KMS-11 (cell line): ENCODE results near the gene MSH3.
"Not testable (repeated sequence)": the region's sequence is repeated elsewhere in the genome, so short reads cannot be mapped to it uniquely, and the experiment has no call there.

ENCODE experiments used
- H2AFZ ChIP-seq: fragments of 200-600 bp; sonication (generic); 2 replicates; pipeline ENCODE4 v1.6.1; 2016; ENCODE audit warnings: antibody characterized with exemption, mixed run types, low read depth
- H3K27ac ChIP-seq: fragments of 200-600 bp; sonication (generic); 2 replicates; pipeline ENCODE4 v1.6.1; 2016; ENCODE audit warnings: mild to moderate bottlenecking, mixed run types
- H3K27me3 ChIP-seq: fragments of 200-600 bp; sonication (generic); 2 replicates; pipeline ENCODE4 v1.6.1; 2017; ENCODE audit warnings: mild to moderate bottlenecking, low read depth, mixed run types, moderate library complexity; ENCODE audit not compliant: insufficient read depth
- H3K36me3 ChIP-seq: fragments of 200-600 bp; sonication (generic); 2 replicates; pipeline ENCODE4 v1.6.1; 2017; ENCODE audit warnings: mild to moderate bottlenecking, mixed run types; ENCODE audit not compliant: insufficient read depth
- H3K4me1 ChIP-seq: fragments of 200-600 bp; sonication (generic); 2 replicates; pipeline ENCODE4 v1.6.1; 2016; ENCODE audit warnings: mild to moderate bottlenecking, low read depth, mixed run types; ENCODE audit not compliant: poor library complexity, severe bottlenecking
- H3K4me2 ChIP-seq: fragments of 200-600 bp; sonication (generic); 2 replicates; pipeline ENCODE4 v1.7.0; 2016; ENCODE audit warnings: mild to moderate bottlenecking, mixed run types
- H3K4me3 ChIP-seq: fragments of 200-600 bp; sonication (generic); IDR thresholded peaks from 2 replicates; pipeline ENCODE4 v1.6.1; 2017; ENCODE audit warnings: low read depth, low read length, mixed read lengths; ENCODE audit not compliant: insufficient read depth
- H3K79me2 ChIP-seq: fragments of 200-600 bp; sonication (generic); 2 replicates; pipeline ENCODE4 v1.6.1; 2016; ENCODE audit warnings: low read depth, mixed run types; ENCODE audit not compliant: insufficient read depth
- H3K9ac ChIP-seq: fragments of 200-600 bp; sonication (generic); 2 replicates; pipeline ENCODE4 v1.6.1; 2016; ENCODE audit warnings: mild to moderate bottlenecking, mixed run types
- H4K20me1 ChIP-seq: fragments of 200-600 bp; sonication (generic); 2 replicates; pipeline ENCODE4 v1.6.1; 2016; ENCODE audit warnings: mild to moderate bottlenecking, mixed run types; ENCODE audit not compliant: insufficient read depth
- CTCF ChIP-seq: fragments of 200-600 bp; sonication (generic); conservative IDR thresholded peaks from 2 replicates; pipeline ENCODE4 v1.6.1; 2017; ENCODE audit warnings: low read depth, mild to moderate bottlenecking, antibody characterized with exemption, low read length, moderate library complexity, mixed read lengths

Gene MSH3

GRCh38 chr5:80884929-80885328 is 230.5 kb downstream of the MSH3 start:
- Histone ChIP-seq H3K27me3 (no peaks in the 10 kb centered on the region), H2AFZ (no peak overlapping the region), H3K9ac (no peak overlapping the region), H3K79me2 (no peaks in the 10 kb centered on the region), H3K27ac (no peak overlapping the region), H3K36me3 (no peaks in the 10 kb centered on the region), H3K4me1 (no peaks in the 10 kb centered on the region), H3K4me3 (no peak overlapping the region), H3K4me2 (no peak overlapping the region), H4K20me1 (no peaks in the 10 kb centered on the region)
- no peak for TF ChIP-seq CTCF

- Histone ChIP-seq H3K4me2 (no peak overlapping the region), H3K36me3 (no peaks in the 10 kb centered on the region), H3K79me2 (no peaks in the 10 kb centered on the region), H3K9ac (no peak overlapping the region), H4K20me1 (no peaks in the 10 kb centered on the region), H3K27me3 (no peaks in the 10 kb centered on the region), H2AFZ (no peak overlapping the region), H3K4me3 (no peak overlapping the region), H3K27ac (no peak overlapping the region), H3K4me1 (no peaks in the 10 kb centered on the region)
- TF ChIP-seq CTCF = no peak
These were observed 231.0 kb downstream of the MSH3 start for GRCh38 chr5:80885396-80886000.

GRCh38 chr5:80894083-80894482 is 239.6 kb downstream of the MSH3 start:
- no peaks in the 10 kb centered on the region for H3K27me3 ChIP-seq
- no peaks in the 10 kb centered on the region for H3K4me1 ChIP-seq
- no peak overlapping the region for H3K4me3 ChIP-seq
- H4K20me1 ChIP-seq = no peaks in the 10 kb centered on the region
- no peak overlapping the region for H3K9ac ChIP-seq
- H3K36me3 ChIP-seq = no peaks in the 10 kb centered on the region
- TF ChIP-seq CTCF = no peak
- H3K27ac ChIP-seq = no peak overlapping the region
- H3K79me2 ChIP-seq = no peaks in the 10 kb centered on the region
- no peak overlapping the region for H3K4me2 ChIP-seq
- H2AFZ ChIP-seq = no peak overlapping the region

GRCh38 chr5:80895523-80895922 is 241.1 kb downstream of the MSH3 start:
- TF ChIP-seq CTCF = no peak
- no peak overlapping the region for H3K4me2 ChIP-seq
- no peak overlapping the region for H3K27ac ChIP-seq
- no peaks in the 10 kb centered on the region for H3K27me3 ChIP-seq
- H3K9ac ChIP-seq = no peak overlapping the region
- no peaks in the 10 kb centered on the region for H3K79me2 ChIP-seq
- H3K4me3 ChIP-seq = no peak overlapping the region
- no peaks in the 10 kb centered on the region for H3K36me3 ChIP-seq
- no peak overlapping the region for H2AFZ ChIP-seq
- no peaks in the 10 kb centered on the region for H3K4me1 ChIP-seq
- no peaks in the 10 kb centered on the region for H4K20me1 ChIP-seq

- H3K9ac ChIP-seq, H3K4me3 ChIP-seq, H3K4me1 ChIP-seq, H4K20me1 ChIP-seq, H3K4me2 ChIP-seq, H3K27ac ChIP-seq, H2AFZ ChIP-seq, H3K79me2 ChIP-seq, H3K27me3 ChIP-seq, H3K36me3 ChIP-seq: not testable (repeated sequence)
These were observed 248.2 kb downstream of the MSH3 start for GRCh38 chr5:80902624-80903023.
